WTC11 (cell line): ENCODE measurements around the gene LMCD1. TPM values are rescaled to one million over a fixed set of nuclear protein-coding genes. Genes with fewer than 3 reads are reported as not detected.

Source experiments
- ATAC-seq: fragments of 200-7000 bp; cut with Tn5 transposase; 2 replicates; pipeline ENCODE4 v1.10.0; 2021; ENCODE audit warnings: mild to moderate bottlenecking, moderate library complexity
- CTCF ChIA-PET: fragments of 300-600 bp; sonication (Branson Sonifier 250); formaldehyde crosslinking; loops from one replicate; lab custom pipeline; 2021; ENCODE audit warnings: antibody characterized with exemption; lab: Charles Lee
- POLR2A ChIA-PET: fragments of 350-600 bp; sonication (Branson Sonifier 250); formaldehyde crosslinking; loops from one replicate; lab custom pipeline; 2021; ENCODE audit warnings: antibody characterized with exemption; lab: Charles Lee
- DNase-seq: peaks from one replicate; pipeline ENCODE4 v3.0.0; 2021; ENCODE audit warnings: low spot score
- H3K27ac Mint-ChIP-seq: 2 replicates; pipeline ENCODE4 v1.8.0; 2021; ENCODE audit warnings: mixed read lengths
- H3K27me3 Mint-ChIP-seq: 2 replicates; pipeline ENCODE4 v1.8.0; 2021; ENCODE audit warnings: low read depth, mild to moderate bottlenecking, moderate library complexity, mixed read lengths
- H3K36me3 Mint-ChIP-seq: 2 replicates; pipeline ENCODE4 v1.8.0; 2021; ENCODE audit warnings: mixed read lengths
- H3K4me1 Mint-ChIP-seq: 2 replicates; pipeline ENCODE4 v1.8.0; 2022; ENCODE audit warnings: mixed read lengths
- H3K4me3 Mint-ChIP-seq: 2 replicates; pipeline ENCODE4 v1.8.0; 2021; ENCODE audit warnings: mild to moderate bottlenecking, moderate library complexity, mixed read lengths
- H3K9me3 Mint-ChIP-seq: 2 replicates; pipeline ENCODE4 v1.8.0; 2021; ENCODE audit warnings: mixed read lengths
- CDX4 ChIP-seq: fragments of 250-450 bp; sonication (Bioruptor Pico); IDR thresholded peaks from 2 replicates; pipeline ENCODE4 v1.9.0; 2021; ENCODE audit warnings: moderate library complexity, mild to moderate bottlenecking, inconsistent platforms, borderline replicate concordance
- CREB1 ChIP-seq: sonication (generic); formaldehyde crosslinking; IDR thresholded peaks from 2 replicates; pipeline ENCODE4 v1.8.0; 2023; ENCODE audit warnings: mild to moderate bottlenecking, missing genetic modification reagents
- CREM ChIP-seq: sonication (generic); formaldehyde crosslinking; IDR thresholded peaks from 2 replicates; pipeline ENCODE4 v1.8.1; 2022; ENCODE audit warnings: mild to moderate bottlenecking, missing genetic modification reagents, moderate library complexity
- CTCF ChIP-seq: fragments of 200-600 bp; IDR thresholded peaks from 2 replicates; pipeline ENCODE4 v1.8.0; 2022; ENCODE audit warnings: antibody characterized with exemption
- E2F5 ChIP-seq: sonication (generic); formaldehyde crosslinking; IDR thresholded peaks from 2 replicates; pipeline ENCODE4 v1.8.1; 2022; ENCODE audit warnings: mild to moderate bottlenecking, moderate library complexity, missing genetic modification reagents
- EMX1 ChIP-seq: fragments of 250-450 bp; sonication (Bioruptor Pico); IDR thresholded peaks from 2 replicates; pipeline ENCODE4 v1.8.0; 2021; ENCODE audit warnings: mild to moderate bottlenecking
- ESRRA ChIP-seq: sonication (generic); formaldehyde crosslinking; IDR thresholded peaks from 2 replicates; pipeline ENCODE4 v1.8.1; 2022; ENCODE audit warnings: mild to moderate bottlenecking, missing genetic modification reagents, borderline replicate concordance
- FOXK1 ChIP-seq: sonication (generic); formaldehyde crosslinking; IDR thresholded peaks from 2 replicates; pipeline ENCODE4 v1.8.0; 2022; ENCODE audit warnings: mild to moderate bottlenecking, moderate library complexity, missing genetic modification reagents
- MYBL2 ChIP-seq: sonication (generic); formaldehyde crosslinking; IDR thresholded peaks from 2 replicates; pipeline ENCODE4 v1.8.1; 2023; ENCODE audit warnings: mild to moderate bottlenecking, moderate library complexity, missing genetic modification reagents
- NR3C1 ChIP-seq: sonication (generic); formaldehyde crosslinking; conservative IDR thresholded peaks from 2 replicates; pipeline ENCODE4 v1.8.1; 2023; ENCODE audit warnings: low read depth, mild to moderate bottlenecking, missing genetic modification reagents
- OVOL2 ChIP-seq: fragments of 250-450 bp; sonication (Bioruptor Pico); IDR thresholded peaks from 2 replicates; pipeline ENCODE4 v1.9.0; 2021; ENCODE audit warnings: mild to moderate bottlenecking, borderline replicate concordance
- PRDM15 ChIP-seq: sonication (generic); formaldehyde crosslinking; IDR thresholded peaks from 2 replicates; pipeline ENCODE4 v1.8.0; 2022; ENCODE audit warnings: missing genetic modification reagents
- RORB ChIP-seq: fragments of 250-450 bp; sonication (Bioruptor Pico); IDR thresholded peaks from 2 replicates; pipeline ENCODE4 v1.9.0; 2021; ENCODE audit warnings: mild to moderate bottlenecking
- SMAD4 ChIP-seq: sonication (generic); formaldehyde crosslinking; IDR thresholded peaks from 2 replicates; pipeline ENCODE4 v1.8.0; 2022; ENCODE audit warnings: mild to moderate bottlenecking, missing genetic modification reagents
- SOX15 ChIP-seq: fragments of 250-450 bp; sonication (Bioruptor Pico); IDR thresholded peaks from 2 replicates; pipeline ENCODE4 v1.9.0; 2021; ENCODE audit warnings: mild to moderate bottlenecking
- USF1 ChIP-seq: sonication (generic); formaldehyde crosslinking; IDR thresholded peaks from 2 replicates; pipeline ENCODE4 v1.8.0; 2022; ENCODE audit warnings: mild to moderate bottlenecking, missing genetic modification reagents
- ZNF396 ChIP-seq: fragments of 250-450 bp; sonication (Bioruptor Pico); IDR thresholded peaks from 2 replicates; pipeline ENCODE4 v1.8.0; 2021; ENCODE audit warnings: mild to moderate bottlenecking, moderate library complexity, borderline replicate concordance
- ZNF423 ChIP-seq: fragments of 250-450 bp; sonication (Bioruptor Pico); IDR thresholded peaks from 2 replicates; pipeline ENCODE4 v2.1.2; 2022; ENCODE audit warnings: mild to moderate bottlenecking, moderate library complexity
- total RNA-seq: library from RNA; stranded (reverse); gene quantifications from 3 replicates; pipeline ENCODE4 v1.2.3, GENCODE V29; 2021
- TF ChIP-seq, protein P1 (sequence below): sonication (generic); formaldehyde crosslinking; IDR thresholded peaks from 2 replicates; pipeline ENCODE4 v1.8.0; 2022; ENCODE audit warnings: mild to moderate bottlenecking, missing genetic modification reagents
- TF ChIP-seq, protein P2 (sequence below): sonication (generic); formaldehyde crosslinking; IDR thresholded peaks from 2 replicates; pipeline ENCODE4 v1.8.1; 2022; ENCODE audit warnings: missing genetic modification reagents, borderline replicate concordance

LMCD1 gene
- total RNA-seq, 1 experiment from 2014 or later, result 12.5 TPM

- Mint-ChIP-seq H3K27ac (no peak overlapping the region), H3K4me3 (no peak overlapping the region), H3K4me1 (no peaks in the 10 kb centered on the region), H3K36me3 (peaks cover 3% of the 10 kb centered on the region; the same call in 1 of the 2 replicates), H3K27me3 (no peaks in the 10 kb centered on the region), H3K9me3 (peaks cover 6% of the 10 kb centered on the region; the same call in 1 of the 2 replicates)
- POLR2A ChIA-PET, result no interaction called here
- ATAC-seq, result no peak
- CTCF ChIA-PET, result interaction anchor here (1.0 kb wide), 1 partner anchor 23 kb away, joined by 3 read pairs; no protein-coding TSS in a partner anchor
- TF ChIP-seq EMX1 (no peak), SMAD4 (CRISPR knock-in tag) (no peak), ESRRA (no peak), CREB1 (no peak), ZNF423 (CRISPR knock-in tag) (no peak), OVOL2 (CRISPR knock-in tag) (no peak), NR3C1 (no peak), SOX15 (CRISPR knock-in tag) (no peak), FOXK1 (CRISPR knock-in tag) (no peak), E2F5 (CRISPR knock-in tag) (no peak), CREM (CRISPR knock-in tag) (no peak), MYBL2 (CRISPR knock-in tag) (no peak), RORB (no peak), CDX4 (CRISPR knock-in tag) (no peak), PRDM15 (no peak), CTCF (no peak), USF1 (CRISPR knock-in tag) (no peak), ZNF396 (CRISPR knock-in tag) (no peak)
- TF ChIP-seq, protein P1, sequence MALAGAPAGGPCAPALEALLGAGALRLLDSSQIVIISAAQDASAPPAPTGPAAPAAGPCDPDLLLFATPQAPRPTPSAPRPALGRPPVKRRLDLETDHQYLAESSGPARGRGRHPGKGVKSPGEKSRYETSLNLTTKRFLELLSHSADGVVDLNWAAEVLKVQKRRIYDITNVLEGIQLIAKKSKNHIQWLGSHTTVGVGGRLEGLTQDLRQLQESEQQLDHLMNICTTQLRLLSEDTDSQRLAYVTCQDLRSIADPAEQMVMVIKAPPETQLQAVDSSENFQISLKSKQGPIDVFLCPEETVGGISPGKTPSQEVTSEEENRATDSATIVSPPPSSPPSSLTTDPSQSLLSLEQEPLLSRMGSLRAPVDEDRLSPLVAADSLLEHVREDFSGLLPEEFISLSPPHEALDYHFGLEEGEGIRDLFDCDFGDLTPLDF, result no peak
- TF ChIP-seq, protein P2, sequence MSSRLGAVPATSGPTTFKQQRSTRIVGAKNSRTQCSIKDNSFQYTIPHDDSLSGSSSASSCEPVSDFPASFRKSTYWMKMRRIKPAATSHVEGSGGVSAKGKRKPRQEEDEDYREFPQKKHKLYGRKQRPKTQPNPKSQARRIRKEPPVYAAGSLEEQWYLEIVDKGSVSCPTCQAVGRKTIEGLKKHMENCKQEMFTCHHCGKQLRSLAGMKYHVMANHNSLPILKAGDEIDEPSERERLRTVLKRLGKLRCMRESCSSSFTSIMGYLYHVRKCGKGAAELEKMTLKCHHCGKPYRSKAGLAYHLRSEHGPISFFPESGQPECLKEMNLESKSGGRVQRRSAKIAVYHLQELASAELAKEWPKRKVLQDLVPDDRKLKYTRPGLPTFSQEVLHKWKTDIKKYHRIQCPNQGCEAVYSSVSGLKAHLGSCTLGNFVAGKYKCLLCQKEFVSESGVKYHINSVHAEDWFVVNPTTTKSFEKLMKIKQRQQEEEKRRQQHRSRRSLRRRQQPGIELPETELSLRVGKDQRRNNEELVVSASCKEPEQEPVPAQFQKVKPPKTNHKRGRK (CRISPR knock-in tag), result no peak
- DNase-seq, result no peak
Measured at GRCh38 chr3:8599146-8599545, 97.5 kb downstream of the LMCD1 start.
